ENCODE results near the gene BHMT. TPM values are rescaled to one million over a fixed set of nuclear protein-coding genes. Genes with fewer than 3 reads are reported as not detected.
"Not testable (repeated sequence)": the region's sequence is repeated elsewhere in the genome, so short reads cannot be mapped to it uniquely, and the experiment has no call there.

BHMT gene
- total and polyA plus RNA-seq, 5 donors from 2014 or later: not detected

DNA sequence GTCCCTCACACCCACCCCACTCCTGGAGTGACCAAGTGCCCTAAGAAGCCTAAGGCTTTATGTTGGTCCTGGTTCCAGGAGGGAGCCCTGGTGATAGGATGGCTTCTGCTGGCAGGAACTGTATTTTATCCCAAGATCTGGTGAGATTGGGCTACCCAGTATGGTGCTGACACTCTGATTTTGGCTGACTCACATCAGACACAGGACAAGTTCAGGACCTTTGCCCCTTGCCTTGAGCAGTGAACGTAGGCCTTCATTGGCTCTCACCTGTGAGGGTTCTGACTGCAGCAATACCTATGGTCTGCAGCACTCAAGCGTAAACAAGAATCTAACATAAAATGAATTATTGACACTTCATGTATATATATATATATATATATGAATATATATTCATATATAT lies 25.0 kb downstream of the BHMT start:
- Histone ChIP-seq H3K27me3 (ENCODE audit: control insufficient read depth, insufficient read depth, low read length) (no peaks in the 10 kb centered on the region), H3K36me3 (ENCODE audit: control insufficient read depth, insufficient read depth, low read length) (no peaks in the 10 kb centered on the region), H3K4me3 (ENCODE audit: low read depth, low read length) (no peak overlapping the region), H3K4me1 (ENCODE audit: control insufficient read depth, insufficient read depth, low read length, poor library complexity, severe bottlenecking) (peaks cover 9% of the 10 kb centered on the region), H3K9me3 (ENCODE audit: control insufficient read depth in 2 of 2, low read length in 2 of 2) (no peaks in the 10 kb centered on the region), H3K27ac (ENCODE audit: insufficient read depth, low read length, poor library complexity, severe bottlenecking) (no peak overlapping the region)
- Mint-ChIP-seq H3K9me3 (peaks cover 0 to 9% (median 0%) of the 10 kb centered on the region in 7 donors), H3K36me3 (no peaks in the 10 kb centered on the region), H3K27me3 (peaks cover 10% of the 10 kb centered on the region), H3K27ac (no peak overlapping the region), H3K4me1 (peaks cover 5 to 15% (median 10%) of the 10 kb centered on the region in 4 donors), H3K4me3 (no peak overlapping the region)
- ATAC-seq (ENCODE audit: low read depth in 2 of 2): no peak
- no peak for DNase-seq

DNA sequence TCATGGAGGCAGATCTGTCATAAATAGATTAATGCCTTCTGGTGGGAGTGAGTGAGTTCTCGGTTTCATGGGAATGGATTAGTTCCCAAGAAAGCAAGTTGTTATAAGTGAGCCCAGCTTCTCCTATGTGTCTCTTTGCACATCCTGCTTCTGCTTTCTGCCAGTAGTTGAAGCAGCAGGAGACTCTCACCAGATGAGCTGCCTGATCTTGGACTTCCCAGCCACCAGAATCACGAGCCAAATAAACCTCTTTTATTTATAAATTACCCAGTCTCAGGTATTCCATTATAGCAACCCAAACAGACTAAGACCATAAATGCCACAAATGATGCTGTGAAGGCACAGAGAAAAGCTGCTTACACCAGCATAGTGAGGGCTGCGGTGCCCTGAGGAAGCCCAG lies 28.9 kb downstream of the BHMT start:
- H3K9me3 Mint-ChIP-seq: peaks cover 0 to 9% (median 2%) of the 10 kb centered on the region in 7 donors
- Histone ChIP-seq H3K4me3 (ENCODE audit: low read depth, low read length) (no peak overlapping the region), H3K4me1 (ENCODE audit: control insufficient read depth, insufficient read depth, low read length, poor library complexity, severe bottlenecking) (no peaks in the 10 kb centered on the region), H3K27me3 (ENCODE audit: control insufficient read depth, insufficient read depth, low read length) (no peaks in the 10 kb centered on the region), H3K36me3 (ENCODE audit: control insufficient read depth, insufficient read depth, low read length) (no peaks in the 10 kb centered on the region), H3K9me3 (ENCODE audit: control insufficient read depth in 2 of 2, low read length in 2 of 2) (no peaks in the 10 kb centered on the region), H3K27ac (ENCODE audit: insufficient read depth, low read length, poor library complexity, severe bottlenecking) (no peak overlapping the region)
- ATAC-seq (ENCODE audit: low read depth in 2 of 2): no peak
- H3K27me3 Mint-ChIP-seq: peaks cover 12% of the 10 kb centered on the region
- H3K36me3 Mint-ChIP-seq: no peaks in the 10 kb centered on the region
- no peak overlapping the region for H3K27ac Mint-ChIP-seq
- H3K4me3 Mint-ChIP-seq: no peak overlapping the region
- no peak for DNase-seq
- no peaks in the 10 kb centered on the region for H3K4me1 Mint-ChIP-seq

DNA sequence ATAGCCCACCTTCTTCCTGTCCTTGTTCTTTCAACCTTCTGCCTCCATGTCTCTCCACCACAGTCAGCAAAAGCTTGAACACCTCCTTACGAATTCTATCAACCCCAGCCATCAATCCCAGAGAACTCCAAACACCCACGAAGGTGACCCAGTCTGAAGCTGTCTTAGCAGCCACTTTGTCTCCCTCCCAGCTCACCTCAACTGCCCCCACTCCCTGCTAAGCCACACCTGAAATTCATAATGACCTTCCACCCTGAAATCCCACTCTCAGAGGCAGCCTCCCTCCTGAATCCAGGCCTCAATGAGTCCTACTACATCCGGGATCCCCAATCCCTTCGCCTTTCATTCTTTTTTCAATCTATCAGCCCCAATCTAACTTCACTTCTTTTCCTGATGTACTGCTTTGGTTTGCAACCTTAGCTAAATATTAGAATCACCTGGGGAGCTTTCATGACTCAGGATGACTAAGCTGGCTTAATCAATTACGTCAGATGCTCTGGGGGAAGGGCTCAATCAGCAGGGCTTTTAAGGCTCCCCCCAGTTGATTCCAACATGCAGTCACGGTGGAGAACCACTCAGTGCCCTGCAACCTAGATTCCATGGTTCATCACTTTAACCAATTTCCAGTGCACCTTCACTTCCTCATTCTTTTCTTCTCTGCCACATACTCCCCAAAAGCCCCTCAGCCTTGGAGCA lies 32.2 kb downstream of the BHMT start:
- H3K27me3 Mint-ChIP-seq: peaks cover 16% of the 10 kb centered on the region
- ATAC-seq (ENCODE audit: low read depth in 2 of 2) (no peak), DNase-seq (no peak)
- peaks cover 0 to 9% (median 2%) of the 10 kb centered on the region in 7 donors for H3K9me3 Mint-ChIP-seq
- no peaks in the 10 kb centered on the region for H3K4me1 Mint-ChIP-seq
- H3K4me3 ChIP-seq (ENCODE audit: low read depth, low read length): no peak overlapping the region
- no peaks in the 10 kb centered on the region for H3K4me1 ChIP-seq (ENCODE audit: control insufficient read depth, insufficient read depth, low read length, poor library complexity, severe bottlenecking)
- H3K27ac Mint-ChIP-seq: no peak overlapping the region
- H3K27ac ChIP-seq (ENCODE audit: insufficient read depth, low read length, poor library complexity, severe bottlenecking): no peak overlapping the region
- H3K36me3 ChIP-seq (ENCODE audit: control insufficient read depth, insufficient read depth, low read length): no peaks in the 10 kb centered on the region
- H3K4me3 Mint-ChIP-seq: no peak overlapping the region
- no peaks in the 10 kb centered on the region for H3K27me3 ChIP-seq (ENCODE audit: control insufficient read depth, insufficient read depth, low read length)
- H3K36me3 Mint-ChIP-seq: no peaks in the 10 kb centered on the region
- H3K9me3 ChIP-seq (ENCODE audit: control insufficient read depth in 2 of 2, low read length in 2 of 2): no peaks in the 10 kb centered on the region

- Mint-ChIP-seq H3K9me3 (peaks cover 0 to 3% (median 0%) of the 10 kb centered on the region in 7 donors), H3K4me3 (no peak overlapping the region)
- ATAC-seq (ENCODE audit: low read depth in 2 of 2): no peak
Observed at GRCh38 chr5:79147076-79147475, 35.5 kb downstream of the BHMT start.

GRCh38 chr5:79149433-79149832 lies 37.8 kb downstream of the BHMT start:
- Mint-ChIP-seq H3K27me3 (peaks cover 11% of the 10 kb centered on the region), H3K36me3 (no peaks in the 10 kb centered on the region), H3K4me3 (no peak overlapping the region), H3K27ac (no peak overlapping the region), H3K9me3 (peaks cover 0 to 3% (median 0%) of the 10 kb centered on the region in 7 donors), H3K4me1 (no peaks in the 10 kb centered on the region)
- Histone ChIP-seq H3K9me3 (ENCODE audit: control insufficient read depth in 2 of 2, low read length in 2 of 2) (no peaks in the 10 kb centered on the region), H3K4me1 (ENCODE audit: control insufficient read depth, insufficient read depth, low read length, poor library complexity, severe bottlenecking) (no peaks in the 10 kb centered on the region), H3K36me3 (ENCODE audit: control insufficient read depth, insufficient read depth, low read length) (no peaks in the 10 kb centered on the region), H3K27ac (ENCODE audit: insufficient read depth, low read length, poor library complexity, severe bottlenecking) (no peak overlapping the region), H3K27me3 (ENCODE audit: control insufficient read depth, insufficient read depth, low read length) (no peaks in the 10 kb centered on the region), H3K4me3 (ENCODE audit: low read depth, low read length) (no peak overlapping the region)
- ATAC-seq (ENCODE audit: low read depth in 2 of 2) (no peak), DNase-seq (no peak)

More at GRCh38 chr5:79147076-79147475, 35.5 kb downstream of the BHMT start:
- H3K27me3 ChIP-seq (ENCODE audit: control insufficient read depth, insufficient read depth, low read length): no peaks in the 10 kb centered on the region
- DNase-seq: no peak
- no peaks in the 10 kb centered on the region for H3K9me3 ChIP-seq (ENCODE audit: control insufficient read depth in 2 of 2, low read length in 2 of 2)
- no peak overlapping the region for H3K27ac ChIP-seq (ENCODE audit: insufficient read depth, low read length, poor library complexity, severe bottlenecking)
- no peaks in the 10 kb centered on the region for H3K36me3 Mint-ChIP-seq
- no peaks in the 10 kb centered on the region for H3K4me1 Mint-ChIP-seq
- H3K4me1 ChIP-seq (ENCODE audit: control insufficient read depth, insufficient read depth, low read length, poor library complexity, severe bottlenecking): no peaks in the 10 kb centered on the region
- no peaks in the 10 kb centered on the region for H3K36me3 ChIP-seq (ENCODE audit: control insufficient read depth, insufficient read depth, low read length)
- H3K4me3 ChIP-seq (ENCODE audit: low read depth, low read length): no peak overlapping the region
- H3K27me3 Mint-ChIP-seq: peaks cover 16% of the 10 kb centered on the region
- H3K27ac Mint-ChIP-seq: no peak overlapping the region

DNA sequence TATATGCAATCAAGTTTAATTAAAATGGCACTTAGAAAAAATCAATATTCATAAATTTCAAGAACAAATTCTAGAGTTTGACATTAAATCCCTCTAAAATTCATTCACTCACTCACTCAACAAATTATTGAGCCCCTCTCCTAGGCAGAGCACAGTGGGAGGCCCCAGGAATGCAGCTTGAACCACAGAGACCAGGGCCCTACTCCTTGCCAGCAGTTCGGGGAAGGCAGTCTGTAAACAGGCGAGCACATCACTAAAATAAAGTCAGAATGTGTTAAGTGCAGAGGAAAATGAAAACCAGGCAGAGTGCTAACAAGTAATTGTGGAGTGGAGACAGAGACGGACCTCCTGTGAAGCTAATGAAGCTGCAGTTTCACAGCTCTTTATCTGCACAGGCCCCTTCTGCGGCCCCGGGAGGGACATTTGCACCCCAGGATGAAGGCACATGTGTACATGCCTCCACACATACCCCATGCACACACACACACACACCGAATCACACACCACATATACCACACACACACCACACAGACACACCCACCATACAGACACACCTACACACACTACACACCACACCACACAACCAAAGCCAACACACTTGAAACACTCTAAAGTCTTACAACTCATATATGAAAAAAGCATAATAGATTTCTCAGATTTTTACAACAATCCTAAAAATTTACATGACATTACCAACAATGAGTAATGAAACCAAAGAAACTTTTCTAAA lies 40.5 kb downstream of the BHMT start:
- H3K4me1 Mint-ChIP-seq: no peaks in the 10 kb centered on the region
- peaks cover 0 to 1% (median 0%) of the 10 kb centered on the region in 7 donors for H3K9me3 Mint-ChIP-seq
- H3K27ac ChIP-seq (ENCODE audit: insufficient read depth, low read length, poor library complexity, severe bottlenecking): no peak overlapping the region
- no peaks in the 10 kb centered on the region for H3K27me3 Mint-ChIP-seq
- no peaks in the 10 kb centered on the region for H3K36me3 Mint-ChIP-seq
- H3K4me3 Mint-ChIP-seq: no peak overlapping the region
- ATAC-seq (ENCODE audit: low read depth in 2 of 2) (no peak), DNase-seq (no peak)
- H3K27me3 ChIP-seq (ENCODE audit: control insufficient read depth, insufficient read depth, low read length): no peaks in the 10 kb centered on the region
- no peak overlapping the region for H3K4me3 ChIP-seq (ENCODE audit: low read depth, low read length)
- H3K9me3 ChIP-seq (ENCODE audit: control insufficient read depth in 2 of 2, low read length in 2 of 2): no peaks in the 10 kb centered on the region
- H3K36me3 ChIP-seq (ENCODE audit: control insufficient read depth, insufficient read depth, low read length): no peaks in the 10 kb centered on the region
- no peaks in the 10 kb centered on the region for H3K4me1 ChIP-seq (ENCODE audit: control insufficient read depth, insufficient read depth, low read length, poor library complexity, severe bottlenecking)
- H3K27ac Mint-ChIP-seq: peak overlapping the region in 1 of 3 donors; percentile 34

DNA sequence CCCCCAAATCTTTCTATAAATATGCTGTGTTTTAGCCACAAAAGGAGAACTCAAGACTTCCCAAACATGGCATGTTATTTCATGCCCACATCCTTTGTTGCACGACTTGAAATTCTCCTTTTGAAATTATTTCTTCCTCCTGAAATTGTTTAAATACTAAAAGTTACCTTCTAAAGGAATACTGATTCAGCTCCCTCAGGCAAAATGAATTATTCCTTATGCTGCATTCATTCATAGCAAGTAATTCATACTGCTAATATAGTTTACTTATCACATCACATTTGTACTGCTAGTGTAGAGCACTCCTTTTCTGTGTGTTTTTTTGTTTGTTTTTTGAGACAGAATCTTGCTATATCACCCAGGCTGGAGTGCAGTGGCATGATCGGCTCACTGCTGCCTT lies 45.7 kb downstream of the BHMT start:
- Histone ChIP-seq H3K4me1 (ENCODE audit: control insufficient read depth, insufficient read depth, low read length, poor library complexity, severe bottlenecking) (no peaks in the 10 kb centered on the region), H3K27me3 (ENCODE audit: control insufficient read depth, insufficient read depth, low read length) (no peaks in the 10 kb centered on the region), H3K36me3 (ENCODE audit: control insufficient read depth, insufficient read depth, low read length) (no peaks in the 10 kb centered on the region), H3K9me3 (ENCODE audit: control insufficient read depth in 2 of 2, low read length in 2 of 2) (no peaks in the 10 kb centered on the region), H3K27ac (ENCODE audit: insufficient read depth, low read length, poor library complexity, severe bottlenecking) (no peak overlapping the region), H3K4me3 (ENCODE audit: low read depth, low read length) (no peak overlapping the region)
- Mint-ChIP-seq H3K27ac (no peak overlapping the region), H3K36me3 (no peaks in the 10 kb centered on the region), H3K4me3 (no peak overlapping the region), H3K27me3 (no peaks in the 10 kb centered on the region), H3K9me3 (peaks cover 0 to under 1% (median 0%) of the 10 kb centered on the region in 7 donors), H3K4me1 (no peaks in the 10 kb centered on the region)
- DNase-seq (no peak), ATAC-seq (ENCODE audit: low read depth in 2 of 2) (no peak)

DNA sequence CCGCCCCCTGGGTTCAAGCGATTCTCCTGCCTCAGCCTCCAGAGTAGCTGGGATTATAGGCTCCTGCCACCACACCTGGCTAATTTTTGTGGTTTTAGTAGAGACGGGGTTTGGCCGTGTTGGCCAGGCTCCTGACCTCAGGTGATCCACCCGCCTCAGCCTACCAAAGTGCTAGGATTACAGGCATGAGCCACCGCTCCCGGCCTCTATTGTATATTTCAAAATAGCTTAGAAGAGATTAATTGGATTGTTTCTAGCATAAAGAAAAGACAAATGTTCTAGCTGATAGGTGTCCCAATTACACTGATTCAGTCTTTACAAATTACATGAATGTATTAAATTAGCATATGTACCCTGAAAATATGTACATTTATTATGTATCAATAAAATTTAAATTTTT lies 50.0 kb downstream of the BHMT start:
- H3K36me3 ChIP-seq (ENCODE audit: control insufficient read depth, insufficient read depth, low read length); H3K4me3 Mint-ChIP-seq; H3K27me3 Mint-ChIP-seq; H3K9me3 Mint-ChIP-seq; H3K27me3 ChIP-seq (ENCODE audit: control insufficient read depth, insufficient read depth, low read length); ATAC-seq (ENCODE audit: low read depth in 2 of 2); DNase-seq; H3K36me3 Mint-ChIP-seq; H3K9me3 ChIP-seq (ENCODE audit: control insufficient read depth in 2 of 2, low read length in 2 of 2); H3K27ac Mint-ChIP-seq; H3K4me3 ChIP-seq (ENCODE audit: low read depth, low read length); H3K27ac ChIP-seq (ENCODE audit: insufficient read depth, low read length, poor library complexity, severe bottlenecking); H3K4me1 ChIP-seq (ENCODE audit: control insufficient read depth, insufficient read depth, low read length, poor library complexity, severe bottlenecking); H3K4me1 Mint-ChIP-seq: not testable (repeated sequence)
